Esophagus (tissue), 2 donors: ENCODE results near the gene ATXN1L. TPM values are rescaled to one million over a fixed set of nuclear protein-coding genes. Genes with fewer than 3 reads are reported as not detected.
"Not testable (repeated sequence)": the region's sequence is repeated elsewhere in the genome, so short reads cannot be mapped to it uniquely, and the experiment has no call there.

Source experiments
- H3K27ac ChIP-seq, 2 donors: one replicate each; pipeline ENCODE4 v1.5.1; 2013; ENCODE audit warnings: low read depth in 2 of 2, mild to moderate bottlenecking in 2 of 2, inconsistent platforms in 1 of 2, low read length in 1 of 2, moderate library complexity in 1 of 2
- H3K27me3 ChIP-seq, 2 donors: one replicate each; pipeline ENCODE4 v1.6.1; 2013; ENCODE audit warnings: low read length in 2 of 2, control low read depth in 1 of 2, mild to moderate bottlenecking in 1 of 2; ENCODE audit not compliant: insufficient read depth in 2 of 2, control insufficient read depth in 1 of 2
- H3K36me3 ChIP-seq, 2 donors: one replicate each; pipeline ENCODE4 v1.6.1; 2013; ENCODE audit warnings: low read length in 1 of 2; ENCODE audit not compliant: control insufficient read depth in 2 of 2, insufficient read depth in 2 of 2
- H3K4me1 ChIP-seq, 2 donors: one replicate each; pipeline ENCODE4 v1.6.1; 2013; ENCODE audit warnings: low read length in 1 of 2; ENCODE audit not compliant: control insufficient read depth in 2 of 2, insufficient read depth in 2 of 2
- H3K4me3 ChIP-seq, 2 donors: one replicate each; pipeline ENCODE4 v1.5.1; 2013; ENCODE audit warnings: low read length in 2 of 2, mild to moderate bottlenecking in 2 of 2, low read depth in 1 of 2, moderate library complexity in 1 of 2
- H3K9me3 ChIP-seq, 2 donors: one replicate each; pipeline ENCODE4 v1.6.1; 2013; ENCODE audit warnings: mild to moderate bottlenecking in 2 of 2, low read depth in 1 of 2, low read length in 1 of 2, moderate library complexity in 1 of 2; ENCODE audit not compliant: control insufficient read depth in 2 of 2, insufficient read depth in 1 of 2
- WGBS, 2 donors: extraction: QIAGEN DNeasy Blood & Tissue Kit; methylation state at CpG; one replicate each; pipeline ENCODE4 v1.1.7; 2013; 5-methylcytosine and 5-hydroxymethylcytosine counted together
- polyA plus RNA-seq, 2 donors: library from polyadenylated mRNA; stranded (reverse); fragments of 200-250 nt; gene quantifications; one replicate each; pipeline ENCODE4 v1.2.3, GENCODE V29; 2013
- donor health status: healthy with polysubstance abuse.
- donor health status: Bipolar disorder and iron deficiency.

ATXN1L gene
- polyA plus RNA-seq, 2 donors: 4.7 to 6.4 TPM

- Histone ChIP-seq H3K27me3 (no peaks in the 10 kb centered on the region), H3K36me3 (peaks cover 8 to 23% of the 10 kb centered on the region in 2 donors), H3K27ac (no peak overlapping the region), H3K4me3 (no peak overlapping the region), H3K4me1 (no peaks in the 10 kb centered on the region), H3K9me3 (no peaks in the 10 kb centered on the region)
- 80 to 91% methylated on average over 7 of the region's 7 CpGs for WGBS, 2 donors
These were observed 19.5 kb downstream of the ATXN1L start for GRCh38 chr16:71865173-71865863.

- H3K36me3 ChIP-seq, H3K4me3 ChIP-seq, H3K27me3 ChIP-seq, H3K27ac ChIP-seq, H3K4me1 ChIP-seq, H3K9me3 ChIP-seq: not testable (repeated sequence)
- 92% methylated on average over 6 of the region's 6 CpGs for WGBS, 2 donors
These were observed 21.4 kb downstream of the ATXN1L start for GRCh38 chr16:71867175-71867574.

- H3K4me1 ChIP-seq: no peaks in the 10 kb centered on the region
- no peaks in the 10 kb centered on the region for H3K9me3 ChIP-seq
- 95 to 96% methylated on average over 3 of the region's 3 CpGs for WGBS, 2 donors
- H3K4me3 ChIP-seq: no peak overlapping the region
- H3K27ac ChIP-seq: no peak overlapping the region
- H3K36me3 ChIP-seq: peaks cover 8 to 9% of the 10 kb centered on the region in 2 donors
- no peaks in the 10 kb centered on the region for H3K27me3 ChIP-seq
These were observed 22.2 kb downstream of the ATXN1L start for GRCh38 chr16:71867939-71868338.

- H3K27me3 ChIP-seq: no peaks in the 10 kb centered on the region
- H3K4me1 ChIP-seq: no peaks in the 10 kb centered on the region
- peaks cover 5 to 6% of the 10 kb centered on the region in 2 donors for H3K36me3 ChIP-seq
- 95 to 100% methylated on average over 1 of the region's 1 CpG for WGBS, 2 donors
- no peak overlapping the region for H3K27ac ChIP-seq
- no peaks in the 10 kb centered on the region for H3K9me3 ChIP-seq
- no peak overlapping the region for H3K4me3 ChIP-seq
These were observed 23.3 kb downstream of the ATXN1L start for GRCh38 chr16:71869089-71869488.

GRCh38 chr16:71870818-71871217 is 25.0 kb downstream of the ATXN1L start:
- no peaks in the 10 kb centered on the region for H3K9me3 ChIP-seq
- H3K27me3 ChIP-seq: no peaks in the 10 kb centered on the region
- H3K4me3 ChIP-seq: no peak overlapping the region
- no peak overlapping the region for H3K27ac ChIP-seq
- H3K4me1 ChIP-seq: no peaks in the 10 kb centered on the region
- no peaks in the 10 kb centered on the region for H3K36me3 ChIP-seq
- 89 to 92% methylated on average over 2 of the region's 2 CpGs for WGBS, 2 donors

GRCh38 chr16:71873199-71873598 is 27.4 kb downstream of the ATXN1L start:
- H3K4me3 ChIP-seq: no peak overlapping the region
- H3K4me1 ChIP-seq: no peaks in the 10 kb centered on the region
- WGBS, 2 donors: 89 to 92% methylated on average over 4 of the region's 4 CpGs
- no peaks in the 10 kb centered on the region for H3K27me3 ChIP-seq
- H3K9me3 ChIP-seq: no peaks in the 10 kb centered on the region
- no peak overlapping the region for H3K27ac ChIP-seq
- H3K36me3 ChIP-seq: no peaks in the 10 kb centered on the region

GRCh38 chr16:71878911-71879310 is 33.1 kb downstream of the ATXN1L start:
- Histone ChIP-seq H3K27ac (no peak overlapping the region), H3K4me1 (no peaks in the 10 kb centered on the region), H3K9me3 (no peaks in the 10 kb centered on the region), H3K27me3 (no peaks in the 10 kb centered on the region), H3K36me3 (no peaks in the 10 kb centered on the region), H3K4me3 (no peak overlapping the region)
- 65 to 68% methylated on average over 4 of the region's 4 CpGs for WGBS, 2 donors

- Histone ChIP-seq H3K4me3 (no peak overlapping the region), H3K4me1 (peaks cover 0 to 2% of the 10 kb centered on the region in 2 donors), H3K27me3 (no peaks in the 10 kb centered on the region), H3K36me3 (no peaks in the 10 kb centered on the region), H3K9me3 (no peaks in the 10 kb centered on the region), H3K27ac (no peak overlapping the region)
- WGBS, 2 donors: 84 to 90% methylated on average over 4 of the region's 4 CpGs
These were observed 34.4 kb downstream of the ATXN1L start for GRCh38 chr16:71880176-71880575.

GRCh38 chr16:71882505-71883167 is 36.9 kb downstream of the ATXN1L start:
- Histone ChIP-seq H3K36me3 (no peaks in the 10 kb centered on the region), H3K9me3 (no peaks in the 10 kb centered on the region), H3K27ac (peak overlapping the region; percentile 75 to 80), H3K4me1 (peaks cover 0 to 3% of the 10 kb centered on the region in 2 donors), H3K27me3 (no peaks in the 10 kb centered on the region), H3K4me3 (peak overlapping the region; percentile 83 to 90)
- 2 to 3% methylated on average over 9 of the region's 9 CpGs for WGBS, 2 donors
